SU-DHL-6 (cell line): ENCODE data around the gene ID1.

ENCODE experiments used
- EZH2phosphoT487 ChIP-seq: fragments of 200-600 bp; sonication (generic), shearing (Covaris generic); conservative IDR thresholded peaks from 2 replicates; pipeline ENCODE4 v1.6.1; 2018; ENCODE audit warnings: mild to moderate bottlenecking, antibody characterized with exemption, low read length, moderate library complexity, mixed read lengths
- TF ChIP-seq, protein P1 (sequence below): fragments of 200-600 bp; sonication (generic); IDR thresholded peaks from one replicate; pipeline ENCODE4 v1.5.1; 2017; ENCODE audit warnings: antibody characterized with exemption, mild to moderate bottlenecking, low read length, moderate library complexity; ENCODE audit not compliant: insufficient read depth, poor library complexity, severe bottlenecking

DNA sequence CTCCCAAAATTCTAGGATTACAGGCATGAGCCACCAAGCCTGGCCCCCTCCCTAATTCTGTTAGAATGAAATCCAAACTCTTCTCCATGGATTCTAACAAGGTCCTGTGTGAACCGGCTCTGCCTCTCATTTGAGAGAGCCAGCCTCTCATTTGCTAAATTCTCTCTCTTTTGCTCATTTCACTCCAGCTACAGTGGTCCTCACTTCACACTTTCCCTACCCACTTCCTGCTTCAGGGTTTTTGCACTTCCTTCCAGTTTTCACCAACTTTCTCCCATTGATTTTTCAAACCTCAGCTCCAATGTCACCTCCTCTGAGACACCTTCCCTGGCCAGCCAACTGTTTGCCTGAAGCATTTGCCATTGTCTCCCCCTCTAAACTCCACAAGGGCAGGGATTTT lies 37.7 kb downstream of the ID1 start:
- TF ChIP-seq, protein P1, sequence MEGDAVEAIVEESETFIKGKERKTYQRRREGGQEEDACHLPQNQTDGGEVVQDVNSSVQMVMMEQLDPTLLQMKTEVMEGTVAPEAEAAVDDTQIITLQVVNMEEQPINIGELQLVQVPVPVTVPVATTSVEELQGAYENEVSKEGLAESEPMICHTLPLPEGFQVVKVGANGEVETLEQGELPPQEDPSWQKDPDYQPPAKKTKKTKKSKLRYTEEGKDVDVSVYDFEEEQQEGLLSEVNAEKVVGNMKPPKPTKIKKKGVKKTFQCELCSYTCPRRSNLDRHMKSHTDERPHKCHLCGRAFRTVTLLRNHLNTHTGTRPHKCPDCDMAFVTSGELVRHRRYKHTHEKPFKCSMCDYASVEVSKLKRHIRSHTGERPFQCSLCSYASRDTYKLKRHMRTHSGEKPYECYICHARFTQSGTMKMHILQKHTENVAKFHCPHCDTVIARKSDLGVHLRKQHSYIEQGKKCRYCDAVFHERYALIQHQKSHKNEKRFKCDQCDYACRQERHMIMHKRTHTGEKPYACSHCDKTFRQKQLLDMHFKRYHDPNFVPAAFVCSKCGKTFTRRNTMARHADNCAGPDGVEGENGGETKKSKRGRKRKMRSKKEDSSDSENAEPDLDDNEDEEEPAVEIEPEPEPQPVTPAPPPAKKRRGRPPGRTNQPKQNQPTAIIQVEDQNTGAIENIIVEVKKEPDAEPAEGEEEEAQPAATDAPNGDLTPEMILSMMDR: no peak
- TF ChIP-seq EZH2phosphoT487: no peak
